Tibial nerve (tissue), 3 donors: ENCODE data around the gene GMEB2.

Source experiments
- POLR2A ChIP-seq, 2 donors: fragments of 450-650 bp; IDR thresholded peaks; one replicate each; pipeline ENCODE4 v1.6.1; 2017; ENCODE audit warnings: antibody characterized with exemption in 2 of 2, mild to moderate bottlenecking in 2 of 2, moderate library complexity in 2 of 2
- TF ChIP-seq, protein P1 (sequence below), 5 experiments: fragments of 200-600 bp in 3 of 5; fragments of 450-650 bp in 2 of 5; sonication (generic) in 3 of 5; IDR thresholded peaks; one replicate each; pipeline ENCODE4 v1.5.1; 2016 to 2019; ENCODE audit warnings: antibody characterized with exemption in 5 of 5, mild to moderate bottlenecking in 3 of 5, moderate library complexity in 2 of 5

GRCh38 chr20:63673951-63674350 lies 47.0 kb upstream of the GMEB2 start:
- TF ChIP-seq, protein P1, sequence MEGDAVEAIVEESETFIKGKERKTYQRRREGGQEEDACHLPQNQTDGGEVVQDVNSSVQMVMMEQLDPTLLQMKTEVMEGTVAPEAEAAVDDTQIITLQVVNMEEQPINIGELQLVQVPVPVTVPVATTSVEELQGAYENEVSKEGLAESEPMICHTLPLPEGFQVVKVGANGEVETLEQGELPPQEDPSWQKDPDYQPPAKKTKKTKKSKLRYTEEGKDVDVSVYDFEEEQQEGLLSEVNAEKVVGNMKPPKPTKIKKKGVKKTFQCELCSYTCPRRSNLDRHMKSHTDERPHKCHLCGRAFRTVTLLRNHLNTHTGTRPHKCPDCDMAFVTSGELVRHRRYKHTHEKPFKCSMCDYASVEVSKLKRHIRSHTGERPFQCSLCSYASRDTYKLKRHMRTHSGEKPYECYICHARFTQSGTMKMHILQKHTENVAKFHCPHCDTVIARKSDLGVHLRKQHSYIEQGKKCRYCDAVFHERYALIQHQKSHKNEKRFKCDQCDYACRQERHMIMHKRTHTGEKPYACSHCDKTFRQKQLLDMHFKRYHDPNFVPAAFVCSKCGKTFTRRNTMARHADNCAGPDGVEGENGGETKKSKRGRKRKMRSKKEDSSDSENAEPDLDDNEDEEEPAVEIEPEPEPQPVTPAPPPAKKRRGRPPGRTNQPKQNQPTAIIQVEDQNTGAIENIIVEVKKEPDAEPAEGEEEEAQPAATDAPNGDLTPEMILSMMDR (IDR thresholded peaks at IDR 0.05): no peak
- TF ChIP-seq POLR2A (IDR thresholded peaks at IDR 0.05): no peak
